Lung (tissue), 12 donors: ENCODE measurements around the gene UST. TPM values are rescaled to one million over a fixed set of nuclear protein-coding genes. Genes with fewer than 3 reads are reported as not detected.

Experiments used
- ATAC-seq: fragments of 200-7000 bp; cut with Tn5 transposase; one replicate; pipeline ENCODE4 v1.9.1; 2020; ENCODE audit warnings: moderate number of reproducible peaks; ENCODE audit not compliant: insufficient read depth, low FRiP score
- DNase-seq, 3 donors: peaks; one replicate each; pipeline ENCODE4 v3.0.0-alpha.2; 2013 to 2017
- H3K27ac ChIP-seq, 2 donors: one replicate each; pipeline ENCODE4 v1.5.1; 2013; ENCODE audit warnings: mild to moderate bottlenecking in 2 of 2, moderate library complexity in 2 of 2, control low read depth in 1 of 2, inconsistent platforms in 1 of 2, low read depth in 1 of 2, low read length in 1 of 2
- H3K27me3 ChIP-seq, 3 donors: one replicate each; pipeline ENCODE4 v1.5.1; 2013; ENCODE audit warnings: low read length in 2 of 3; ENCODE audit not compliant: control insufficient read depth in 3 of 3, insufficient read depth in 3 of 3
- H3K36me3 ChIP-seq, 4 donors: one replicate each; pipeline ENCODE4 v1.5.1; 2013; ENCODE audit warnings: low read length in 4 of 4, mild to moderate bottlenecking in 1 of 4, moderate library complexity in 1 of 4; ENCODE audit not compliant: control insufficient read depth in 4 of 4, insufficient read depth in 4 of 4
- H3K4me1 ChIP-seq, 5 donors: one replicate each; pipeline ENCODE4 v1.5.1; 2013; ENCODE audit warnings: low read length in 5 of 5, mild to moderate bottlenecking in 2 of 5, moderate library complexity in 1 of 5; ENCODE audit not compliant: control insufficient read depth in 5 of 5, insufficient read depth in 5 of 5
- H3K4me3 ChIP-seq: one replicate; pipeline ENCODE4 v1.5.1; 2013; ENCODE audit warnings: mild to moderate bottlenecking, control low read depth, moderate library complexity
- H3K9ac ChIP-seq, 2 donors: one replicate each; pipeline ENCODE4 v1.5.1; 2013; ENCODE audit warnings: low read length in 2 of 2, control low read depth in 1 of 2; ENCODE audit not compliant: insufficient read depth in 1 of 2
- H3K9me3 ChIP-seq, 4 donors: one replicate each; pipeline ENCODE4 v1.5.1; 2013; ENCODE audit warnings: low read length in 3 of 4, mild to moderate bottlenecking in 1 of 4, moderate library complexity in 1 of 4; ENCODE audit not compliant: control insufficient read depth in 4 of 4, insufficient read depth in 3 of 4
- CTCF ChIP-seq: IDR thresholded peaks from 2 replicates; pipeline ENCODE4 v1.5.1; 2012; ENCODE audit warnings: mild to moderate bottlenecking; ENCODE audit errors: control extremely low read depth, extremely low read depth
- WGBS, 2 donors: extraction: QIAGEN DNeasy Blood & Tissue Kit; methylation state at CpG; one replicate each; pipeline ENCODE4 v1.1.7; 2013; 5-methylcytosine and 5-hydroxymethylcytosine counted together
- polyA plus RNA-seq, 2 donors: library from polyadenylated mRNA; stranded (reverse); fragments of 200-250 nt; gene quantifications; one replicate each; pipeline ENCODE4 v1.2.1, GENCODE V29; 2013
- total RNA-seq, 2 donors: library from RNA; depleted of rRNA in 1 of 2; stranded (reverse); fragments of >200 nt in 1 of 2; gene quantifications; one replicate each; pipeline ENCODE4 v1.2.1, GENCODE V29; 2014 to 2021
- donor health status: control.
- donor health status: control.
- donor health status: Bipolar disorder and iron deficiency.
- donor health status: healthy.
- donor health status: DM: yes; HTN: yes; CAD: no.

UST gene
- total and polyA plus RNA-seq, 4 donors: 4.5 to 24.0 (median 7.1) TPM

GRCh38 chr6:149084808-149085556 lies 338.2 kb downstream of the UST start:
- H3K9me3 ChIP-seq: no peaks in the 10 kb centered on the region
- H3K27me3 ChIP-seq: no peaks in the 10 kb centered on the region
- H3K36me3 ChIP-seq: no peaks in the 10 kb centered on the region
- no peak for TF ChIP-seq CTCF
- WGBS, 2 donors: 91 to 95% methylated on average over 6 of the region's 6 CpGs
- H3K4me3 ChIP-seq: no peak overlapping the region
- H3K27ac ChIP-seq: no peak overlapping the region
- no peak overlapping the region for H3K9ac ChIP-seq
- no peak for DNase-seq
- peaks cover 0 to 20% (median 3%) of the 10 kb centered on the region in 5 donors for H3K4me1 ChIP-seq
- no peak for ATAC-seq

- ATAC-seq (no peak), DNase-seq (no peak)
- Histone ChIP-seq H3K9ac (no peak overlapping the region), H3K27ac (no peak overlapping the region), H3K36me3 (no peaks in the 10 kb centered on the region), H3K27me3 (no peaks in the 10 kb centered on the region), H3K4me1 (peaks cover 0 to 15% (median 3%) of the 10 kb centered on the region in 5 donors), H3K4me3 (no peak overlapping the region), H3K9me3 (no peaks in the 10 kb centered on the region)
- no peak for TF ChIP-seq CTCF
Measured at GRCh38 chr6:149085557-149085938, 338.7 kb downstream of the UST start.

- H3K9me3 ChIP-seq: no peaks in the 10 kb centered on the region
- 83 to 93% methylated on average over 3 of the region's 3 CpGs for WGBS, 2 donors
- ATAC-seq: no peak
- no peaks in the 10 kb centered on the region for H3K27me3 ChIP-seq
- no peak for DNase-seq
- TF ChIP-seq CTCF: no peak
- H3K9ac ChIP-seq: no peak overlapping the region
- H3K4me3 ChIP-seq: no peak overlapping the region
- H3K4me1 ChIP-seq: peaks cover 0 to 7% (median 1%) of the 10 kb centered on the region in 5 donors
- H3K27ac ChIP-seq: no peak overlapping the region
- H3K36me3 ChIP-seq: no peaks in the 10 kb centered on the region
Measured at GRCh38 chr6:149086363-149086762, 339.5 kb downstream of the UST start.

- ATAC-seq: no peak
- WGBS, 2 donors: 73 to 79% methylated on average over 6 of the region's 6 CpGs
- no peak overlapping the region for H3K9ac ChIP-seq
- no peaks in the 10 kb centered on the region for H3K27me3 ChIP-seq
- peaks cover 0 to 2% (median 1%) of the 10 kb centered on the region in 5 donors for H3K4me1 ChIP-seq
- H3K36me3 ChIP-seq: no peaks in the 10 kb centered on the region
- H3K9me3 ChIP-seq: no peaks in the 10 kb centered on the region
- no peak for TF ChIP-seq CTCF
- no peak for DNase-seq
- no peak overlapping the region for H3K27ac ChIP-seq
- no peak overlapping the region for H3K4me3 ChIP-seq
Measured at GRCh38 chr6:149087898-149088297, 341.1 kb downstream of the UST start.
